ENCODE results near the gene YY1AP1.
"Not testable (repeated sequence)": the region's sequence is repeated elsewhere in the genome, so short reads cannot be mapped to it uniquely, and the experiment has no call there.

The YY1AP1 gene

GRCh38 chr1:155673003-155673402 is 15.6 kb downstream of the YY1AP1 start:
- WGBS, 2 experiments (ENCODE audit: insufficient coverage in 2 of 2), result 94 to 98% methylated on average over 3 to 5 of the region's 6 CpGs
- H3K36me3 ChIP-seq (ENCODE audit: control insufficient read depth, insufficient read depth, low read length), result peaks cover 94% of the 10 kb centered on the region
- no peaks in the 10 kb centered on the region for H3K9me3 ChIP-seq (ENCODE audit: control insufficient read depth, low read length)
- no peak overlapping the region for H3K4me3 ChIP-seq (ENCODE audit: extremely low read depth, insufficient read depth, low read length, poor library complexity, severe bottlenecking)
- no peak overlapping the region for H3K27ac ChIP-seq (ENCODE audit: low read depth, low read length, severe bottlenecking)
- H3K4me1 ChIP-seq (ENCODE audit: control insufficient read depth, insufficient read depth, low read length, poor library complexity, severe bottlenecking), result no peaks in the 10 kb centered on the region

GRCh38 chr1:155671750-155672149 is 16.8 kb downstream of the YY1AP1 start:
- WGBS, 2 experiments (ENCODE audit: insufficient coverage in 2 of 2), result no CpG with 5 or more reads among the region's 4 CpGs
- H3K9me3 ChIP-seq (ENCODE audit: control insufficient read depth, low read length), result no peaks in the 10 kb centered on the region
- peaks cover 93% of the 10 kb centered on the region for H3K36me3 ChIP-seq (ENCODE audit: control insufficient read depth, insufficient read depth, low read length)
- H3K4me3 ChIP-seq (ENCODE audit: extremely low read depth, insufficient read depth, low read length, poor library complexity, severe bottlenecking), result no peak overlapping the region
- H3K27ac ChIP-seq (ENCODE audit: low read depth, low read length, severe bottlenecking), result no peak overlapping the region
- no peaks in the 10 kb centered on the region for H3K4me1 ChIP-seq (ENCODE audit: control insufficient read depth, insufficient read depth, low read length, poor library complexity, severe bottlenecking)

GRCh38 chr1:155669233-155670162 is 19.1 kb downstream of the YY1AP1 start:
- peaks cover 92% of the 10 kb centered on the region for H3K36me3 ChIP-seq (ENCODE audit: control insufficient read depth, insufficient read depth, low read length)
- H3K9me3 ChIP-seq (ENCODE audit: control insufficient read depth, low read length), result no peaks in the 10 kb centered on the region
- H3K4me1 ChIP-seq (ENCODE audit: control insufficient read depth, insufficient read depth, low read length, poor library complexity, severe bottlenecking), result no peaks in the 10 kb centered on the region
- H3K27ac ChIP-seq (ENCODE audit: low read depth, low read length, severe bottlenecking), result no peak overlapping the region
- no peak overlapping the region for H3K4me3 ChIP-seq (ENCODE audit: extremely low read depth, insufficient read depth, low read length, poor library complexity, severe bottlenecking)
- 96 to 100% methylated on average over 3 to 4 of the region's 5 CpGs for WGBS, 2 experiments (ENCODE audit: insufficient coverage in 2 of 2)

- H3K4me1 ChIP-seq (ENCODE audit: control insufficient read depth, insufficient read depth, low read length, poor library complexity, severe bottlenecking), result not testable (repeated sequence)
Measured at GRCh38 chr1:155661239-155661638, 27.3 kb downstream of the YY1AP1 start.

GRCh38 chr1:155657463-155657862 is 31.1 kb downstream of the YY1AP1 start:
- Histone ChIP-seq H3K4me1 (ENCODE audit: control insufficient read depth, insufficient read depth, low read length, poor library complexity, severe bottlenecking) (no peaks in the 10 kb centered on the region), H3K9me3 (ENCODE audit: control insufficient read depth, low read length) (no peaks in the 10 kb centered on the region), H3K4me3 (ENCODE audit: extremely low read depth, insufficient read depth, low read length, poor library complexity, severe bottlenecking) (no peak overlapping the region), H3K36me3 (ENCODE audit: control insufficient read depth, insufficient read depth, low read length) (peaks cover 45% of the 10 kb centered on the region), H3K27ac (ENCODE audit: low read depth, low read length, severe bottlenecking) (no peak overlapping the region)
- 100% methylated on average over 2 of the region's 2 CpGs; no CpG with 5 or more reads in 1 of the 2 experiments for WGBS, 2 experiments (ENCODE audit: insufficient coverage in 2 of 2)

More at GRCh38 chr1:155661239-155661638, 27.3 kb downstream of the YY1AP1 start:
- H3K4me3 ChIP-seq (ENCODE audit: extremely low read depth, insufficient read depth, low read length, poor library complexity, severe bottlenecking); H3K9me3 ChIP-seq (ENCODE audit: control insufficient read depth, low read length); H3K27ac ChIP-seq (ENCODE audit: low read depth, low read length, severe bottlenecking): not testable (repeated sequence)
- H3K36me3 ChIP-seq (ENCODE audit: control insufficient read depth, insufficient read depth, low read length), result peaks cover 79% of the 10 kb centered on the region
- WGBS, 2 experiments (ENCODE audit: insufficient coverage in 2 of 2), result no CpG with 5 or more reads among the region's 4 CpGs

- Histone ChIP-seq H3K36me3 (ENCODE audit: control insufficient read depth, insufficient read depth, low read length) (no peaks in the 10 kb centered on the region), H3K4me3 (ENCODE audit: extremely low read depth, insufficient read depth, low read length, poor library complexity, severe bottlenecking) (no peak overlapping the region), H3K9me3 (ENCODE audit: control insufficient read depth, low read length) (no peaks in the 10 kb centered on the region), H3K4me1 (ENCODE audit: control insufficient read depth, insufficient read depth, low read length, poor library complexity, severe bottlenecking) (peaks cover 7% of the 10 kb centered on the region), H3K27ac (ENCODE audit: low read depth, low read length, severe bottlenecking) (no peak overlapping the region)
- WGBS, 2 experiments (ENCODE audit: insufficient coverage in 2 of 2), result 58 to 100% methylated on average over 1 to 2 of the region's 3 CpGs
Measured at GRCh38 chr1:155652951-155653350, 35.6 kb downstream of the YY1AP1 start.

GRCh38 chr1:155651861-155652661 is 36.5 kb downstream of the YY1AP1 start:
- H3K4me3 ChIP-seq (ENCODE audit: extremely low read depth, insufficient read depth, low read length, poor library complexity, severe bottlenecking), result no peak overlapping the region
- 100% methylated on average over 1 of the region's 3 CpGs; no CpG with 5 or more reads in 1 of the 2 experiments for WGBS, 2 experiments (ENCODE audit: insufficient coverage in 2 of 2)
- no peaks in the 10 kb centered on the region for H3K9me3 ChIP-seq (ENCODE audit: control insufficient read depth, low read length)
- peak overlapping the region; percentile 62 for H3K27ac ChIP-seq (ENCODE audit: low read depth, low read length, severe bottlenecking)
- H3K4me1 ChIP-seq (ENCODE audit: control insufficient read depth, insufficient read depth, low read length, poor library complexity, severe bottlenecking), result peaks cover 7% of the 10 kb centered on the region
- no peaks in the 10 kb centered on the region for H3K36me3 ChIP-seq (ENCODE audit: control insufficient read depth, insufficient read depth, low read length)

- no peak overlapping the region for H3K27ac ChIP-seq (ENCODE audit: low read depth, low read length, severe bottlenecking)
- no peaks in the 10 kb centered on the region for H3K36me3 ChIP-seq (ENCODE audit: control insufficient read depth, insufficient read depth, low read length)
- WGBS, 2 experiments (ENCODE audit: insufficient coverage in 2 of 2), result 88 to 92% methylated on average over 7 of the region's 7 CpGs
- no peaks in the 10 kb centered on the region for H3K9me3 ChIP-seq (ENCODE audit: control insufficient read depth, low read length)
- H3K4me1 ChIP-seq (ENCODE audit: control insufficient read depth, insufficient read depth, low read length, poor library complexity, severe bottlenecking), result peaks cover 7% of the 10 kb centered on the region
- H3K4me3 ChIP-seq (ENCODE audit: extremely low read depth, insufficient read depth, low read length, poor library complexity, severe bottlenecking), result no peak overlapping the region
Measured at GRCh38 chr1:155650231-155650757, 38.3 kb downstream of the YY1AP1 start.

GRCh38 chr1:155649676-155650075 is 38.9 kb downstream of the YY1AP1 start:
- H3K36me3 ChIP-seq (ENCODE audit: control insufficient read depth, insufficient read depth, low read length), result no peaks in the 10 kb centered on the region

GRCh38 chr1:155648207-155649147 is 40.1 kb downstream of the YY1AP1 start:
- peaks cover 7% of the 10 kb centered on the region for H3K9me3 ChIP-seq (ENCODE audit: control insufficient read depth, low read length)
- peaks cover 7% of the 10 kb centered on the region for H3K4me1 ChIP-seq (ENCODE audit: control insufficient read depth, insufficient read depth, low read length, poor library complexity, severe bottlenecking)
- H3K36me3 ChIP-seq (ENCODE audit: control insufficient read depth, insufficient read depth, low read length), result no peaks in the 10 kb centered on the region
- peak overlapping the region; percentile 60 for H3K27ac ChIP-seq (ENCODE audit: low read depth, low read length, severe bottlenecking)
- H3K4me3 ChIP-seq (ENCODE audit: extremely low read depth, insufficient read depth, low read length, poor library complexity, severe bottlenecking), result no peak overlapping the region
- 68 to 72% methylated on average over 6 to 10 of the region's 11 CpGs for WGBS, 2 experiments (ENCODE audit: insufficient coverage in 2 of 2)

More at GRCh38 chr1:155649676-155650075, 38.9 kb downstream of the YY1AP1 start:
- no peaks in the 10 kb centered on the region for H3K9me3 ChIP-seq (ENCODE audit: control insufficient read depth, low read length)
- H3K4me3 ChIP-seq (ENCODE audit: extremely low read depth, insufficient read depth, low read length, poor library complexity, severe bottlenecking), result no peak overlapping the region
- no peak overlapping the region for H3K27ac ChIP-seq (ENCODE audit: low read depth, low read length, severe bottlenecking)
- H3K4me1 ChIP-seq (ENCODE audit: control insufficient read depth, insufficient read depth, low read length, poor library complexity, severe bottlenecking), result peaks cover 7% of the 10 kb centered on the region
